Measurements from ENCODE around the gene TYK2.
"Not testable (repeated sequence)": the region's sequence is repeated elsewhere in the genome, so short reads cannot be mapped to it uniquely, and the experiment has no call there.

The TYK2 gene

GRCh38 chr19:10395003-10395402, 14.6 kb upstream of the TYK2 start:
- Histone ChIP-seq H3K4me1 (peaks cover 13 to 20% (median 19%) of the 10 kb centered on the region in 10 experiments), H4K20me1 (peaks cover 41 to 100% (median 86%) of the 10 kb centered on the region in 11 experiments), H3K27me3 (no peaks in the 10 kb centered on the region), H3K9me3 (replicated peaks in 1 of 11) (no peaks in the 10 kb centered on the region), H3K4me2 (no peak overlapping the region), H3K27ac (no peak overlapping the region), H3K36me3 (peaks cover 85 to 99% (median 96%) of the 10 kb centered on the region in 11 experiments), H3K4me3 (no peak overlapping the region), H3K9ac (no peak overlapping the region)
- TF ChIP-seq Cebpa-rat (IDR thresholded peaks at IDR 0.05): no peak

GRCh38 chr19:10393137-10393536, 12.8 kb upstream of the TYK2 start:
- peaks cover 23 to 92% (median 75%) of the 10 kb centered on the region in 11 experiments for H4K20me1 ChIP-seq
- no peaks in the 10 kb centered on the region for H3K27me3 ChIP-seq
- no peak overlapping the region for H3K27ac ChIP-seq
- H3K36me3 ChIP-seq: peaks cover 74 to 89% (median 87%) of the 10 kb centered on the region in 11 experiments
- peaks cover 0 to 9% (median 2%) of the 10 kb centered on the region in 10 experiments; a peak in 5 of 20 replicates for H3K4me1 ChIP-seq
- no peaks in the 10 kb centered on the region for H3K9me3 ChIP-seq (replicated peaks in 1 of 11)
- no peak overlapping the region for H3K4me2 ChIP-seq
- TF ChIP-seq Cebpa-rat (IDR thresholded peaks at IDR 0.05): no peak
- no peak overlapping the region for H3K9ac ChIP-seq
- no peak overlapping the region for H3K4me3 ChIP-seq

DNA sequence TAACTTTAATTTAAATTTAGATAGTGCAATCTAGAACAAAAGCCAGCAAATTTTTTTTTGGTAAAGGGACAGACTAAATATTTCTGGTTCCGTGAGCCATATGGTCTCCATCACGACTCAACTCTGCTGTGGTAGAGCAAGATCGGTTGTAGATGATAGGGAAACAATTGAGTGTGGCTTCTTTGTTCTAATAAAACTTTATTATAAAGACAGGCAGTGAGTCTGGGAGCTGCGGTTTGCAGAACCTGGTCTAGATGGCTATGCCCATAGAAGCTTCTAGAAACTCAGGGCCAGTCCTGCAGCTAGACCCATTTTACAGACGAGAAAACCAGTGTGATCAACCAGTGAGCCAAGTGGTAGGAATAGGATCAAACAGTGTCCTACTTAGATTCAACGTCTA, 11.7 kb upstream of the TYK2 start:
- Histone ChIP-seq H3K27me3 (no peaks in the 10 kb centered on the region), H3K4me2 (no peak overlapping the region), H3K9me3 (replicated peaks in 1 of 11) (no peaks in the 10 kb centered on the region), H3K36me3 (peaks cover 66 to 79% (median 77%) of the 10 kb centered on the region in 11 experiments), H4K20me1 (peaks cover 12 to 81% (median 65%) of the 10 kb centered on the region in 11 experiments; a peak in 21 of 22 replicates), H3K9ac (no peak overlapping the region), H3K4me1 (peaks cover 0 to 16% (median 7%) of the 10 kb centered on the region in 10 experiments; a peak in 14 of 20 replicates), H3K27ac (no peak overlapping the region), H3K4me3 (no peak overlapping the region)
- TF ChIP-seq Cebpa-rat (IDR thresholded peaks at IDR 0.05): no peak

DNA sequence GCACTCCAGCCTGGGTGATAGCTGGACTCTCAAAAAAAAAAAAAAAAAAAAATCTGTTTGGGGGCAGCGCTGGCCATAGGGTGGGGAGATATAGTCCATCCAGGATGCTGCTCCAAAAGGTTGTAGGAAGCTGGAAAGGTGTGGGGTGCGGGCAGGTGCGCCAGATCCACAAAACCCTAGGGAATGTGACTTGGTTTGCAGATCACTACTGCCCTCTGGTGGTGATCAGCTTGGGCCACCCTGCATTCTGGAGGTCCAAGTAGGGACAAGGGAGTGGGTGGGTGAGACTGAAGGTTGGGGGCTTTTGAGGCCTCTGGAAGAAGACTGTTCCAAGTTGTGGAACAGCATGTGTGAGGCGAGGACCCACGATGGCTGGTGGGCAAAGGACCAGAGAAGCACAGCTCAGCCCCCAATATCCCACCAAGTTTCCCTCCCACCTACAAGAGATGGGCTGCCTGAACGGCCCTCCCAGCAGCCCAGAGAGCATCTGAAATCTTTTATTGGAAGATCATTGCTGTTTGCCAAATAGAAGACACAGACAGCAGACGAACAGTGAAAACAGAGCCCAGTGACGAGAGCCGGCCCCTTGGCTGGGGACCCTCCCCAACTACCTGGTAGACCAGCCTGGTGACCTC, 10.4 kb upstream of the TYK2 start:
- H3K27ac ChIP-seq: no peak overlapping the region
- no peak overlapping the region for H3K4me2 ChIP-seq
- no peaks in the 10 kb centered on the region for H3K27me3 ChIP-seq
- peaks cover 53 to 66% (median 64%) of the 10 kb centered on the region in 11 experiments for H3K36me3 ChIP-seq
- H4K20me1 ChIP-seq: peaks cover 0 to 68% (median 52%) of the 10 kb centered on the region in 11 experiments; a peak in 20 of 22 replicates
- no peak for TF ChIP-seq Cebpa-rat (IDR thresholded peaks at IDR 0.05)
- no peak overlapping the region for H3K9ac ChIP-seq
- peaks cover 7 to 23% (median 11%) of the 10 kb centered on the region in 10 experiments; a peak in 18 of 20 replicates for H3K4me1 ChIP-seq
- no peak overlapping the region for H3K4me3 ChIP-seq
- no peaks in the 10 kb centered on the region for H3K9me3 ChIP-seq (replicated peaks in 1 of 11)

DNA sequence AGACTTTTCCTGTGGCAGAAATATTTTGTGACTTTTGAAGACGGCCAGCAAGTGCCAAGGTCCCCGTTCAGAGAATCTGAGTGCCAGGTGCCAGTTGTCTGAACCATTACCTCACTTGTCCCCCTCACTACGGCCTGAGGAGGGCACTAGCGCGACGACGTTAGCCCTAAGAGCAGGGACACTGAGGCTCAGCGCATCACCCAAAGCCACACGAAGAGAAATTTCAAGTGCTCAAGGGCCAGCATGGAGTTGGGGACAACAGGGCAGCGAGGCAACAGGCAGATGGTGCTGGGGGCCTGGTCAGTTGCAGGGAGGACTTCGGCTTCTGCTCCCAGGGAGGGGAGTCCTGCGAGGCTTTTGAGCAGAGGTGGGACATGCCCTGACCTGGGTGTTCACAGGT, 9.5 kb upstream of the TYK2 start:
- Histone ChIP-seq H3K27ac (no peak overlapping the region), H3K4me3 (no peak overlapping the region), H4K20me1 (peaks cover 0 to 59% (median 46%) of the 10 kb centered on the region in 11 experiments; a peak in 20 of 22 replicates), H3K4me1 (peaks cover 7 to 23% (median 11%) of the 10 kb centered on the region in 10 experiments; a peak in 18 of 20 replicates), H3K4me2 (no peak overlapping the region), H3K27me3 (no peaks in the 10 kb centered on the region), H3K36me3 (peaks cover 46 to 59% (median 56%) of the 10 kb centered on the region in 11 experiments), H3K9me3 (replicated peaks in 1 of 11) (no peaks in the 10 kb centered on the region), H3K9ac (no peak overlapping the region)
- no peak for TF ChIP-seq Cebpa-rat (IDR thresholded peaks at IDR 0.05)

- TF ChIP-seq Cebpa-rat (IDR thresholded peaks at IDR 0.05): no peak
- Histone ChIP-seq H3K27ac (no peak overlapping the region), H3K4me3 (no peak overlapping the region), H3K9ac (no peak overlapping the region), H3K27me3 (no peaks in the 10 kb centered on the region), H4K20me1 (peaks cover 0 to 50% (median 39%) of the 10 kb centered on the region in 11 experiments; a peak in 20 of 22 replicates), H3K4me1 (peaks cover 7 to 23% (median 11%) of the 10 kb centered on the region in 10 experiments; a peak in 18 of 20 replicates), H3K4me2 (no peak overlapping the region), H3K9me3 (replicated peaks in 1 of 11) (no peaks in the 10 kb centered on the region), H3K36me3 (peaks cover 37 to 50% (median 47%) of the 10 kb centered on the region in 11 experiments)
Observed at GRCh38 chr19:10388957-10389356, 8.6 kb upstream of the TYK2 start.

GRCh38 chr19:10384580-10384979, 4.2 kb upstream of the TYK2 start:
- Histone ChIP-seq H3K4me3 (no peak overlapping the region), H3K9me3 (replicated peaks in 1 of 11) (no peaks in the 10 kb centered on the region), H3K27me3 (no peaks in the 10 kb centered on the region), H3K9ac (peak overlapping the region in 1 of 11 experiments; percentile 6; a peak in 1 of 22 replicates), H3K4me1 (peaks cover 18 to 34% (median 23%) of the 10 kb centered on the region in 10 experiments), H3K36me3 (peaks cover 0 to 6% (median 3%) of the 10 kb centered on the region in 11 experiments; a peak in 12 of 22 replicates), H3K27ac (no peak overlapping the region), H4K20me1 (peaks cover 0 to 6% (median 5%) of the 10 kb centered on the region in 11 experiments; a peak in 9 of 22 replicates), H3K4me2 (no peak overlapping the region)
- TF ChIP-seq Cebpa-rat (IDR thresholded peaks at IDR 0.05): no peak

GRCh38 chr19:10383223-10383499, 2.8 kb upstream of the TYK2 start:
- not testable (repeated sequence) for H3K4me2 ChIP-seq
- H3K4me1 ChIP-seq: peaks cover 22 to 37% (median 35%) of the 10 kb centered on the region in 10 experiments

DNA sequence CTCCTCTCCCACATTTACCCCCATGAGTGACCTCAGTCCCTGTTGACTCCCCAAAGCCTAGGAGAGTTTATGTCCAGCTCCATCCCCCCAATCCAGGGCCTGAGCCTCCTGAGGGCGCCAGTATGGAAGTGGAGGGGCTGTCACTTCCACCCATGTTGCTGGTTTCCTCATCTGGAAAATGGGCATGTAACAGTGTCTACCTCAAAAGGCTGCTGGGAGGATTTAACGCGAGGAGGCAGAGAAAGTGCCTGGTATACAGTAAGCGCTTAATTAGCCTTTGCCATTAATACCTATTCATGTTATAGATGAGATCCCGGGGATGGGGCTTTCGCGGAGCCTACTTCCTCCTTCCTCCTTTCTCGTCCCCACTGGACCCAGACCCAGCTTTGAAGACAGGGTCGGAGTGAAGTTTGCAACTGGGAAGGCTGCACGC, 476 bp downstream of the TYK2 start:
- TF ChIP-seq Cebpa-rat (IDR thresholded peaks at IDR 0.05): no peak
- H3K27ac ChIP-seq: peak overlapping the region; percentile 72 to 89 (median 81)
- H3K4me1 ChIP-seq: peaks cover 16 to 32% (median 18%) of the 10 kb centered on the region in 10 experiments
- peaks cover 28 to 32% (median 29%) of the 10 kb centered on the region in 11 experiments for H3K36me3 ChIP-seq
- no peaks in the 10 kb centered on the region for H3K9me3 ChIP-seq (replicated peaks in 1 of 11)
- H3K27me3 ChIP-seq: no peaks in the 10 kb centered on the region
- H3K4me3 ChIP-seq: peak overlapping the region; percentile 78 to 98 (median 91)
- H3K4me2 ChIP-seq: peak overlapping the region; percentile 82 to 96 (median 94)
- H4K20me1 ChIP-seq: no peaks in the 10 kb centered on the region; a peak in 1 of 22 replicates
- peak overlapping the region; percentile 81 to 93 (median 88) for H3K9ac ChIP-seq

More at GRCh38 chr19:10383223-10383499, 2.8 kb upstream of the TYK2 start:
- not testable (repeated sequence) for H3K4me3 ChIP-seq; H3K27ac ChIP-seq; H4K20me1 ChIP-seq; H3K9me3 ChIP-seq (replicated peaks in 1 of 11); H3K9ac ChIP-seq; H3K27me3 ChIP-seq
- H3K36me3 ChIP-seq: peaks cover 9 to 11% (median 11%) of the 10 kb centered on the region in 11 experiments

All from BLaER1 treated with 17β-estradiol and CSF1 and Interleukin-3, amounts not matched to agents 10 nM and 100 nM (cell line).